Thyroid gland (tissue), 4 donors: Measurements from ENCODE around the gene SFSWAP. TPM values are rescaled to one million over a fixed set of nuclear protein-coding genes. Genes with fewer than 3 reads are reported as not detected.

Source experiments
- DNase-seq, 2 donors: peaks; one replicate each; pipeline ENCODE4 v3.0.0-alpha.2; 2019
- H3K27ac ChIP-seq, 3 donors: fragments of 200-600 bp; sonication (generic); 1 replicate in 2 of 3; 2 replicates in 1 of 3; pipeline ENCODE4 v1.5.1; 2016 to 2019; ENCODE audit warnings: mild to moderate bottlenecking in 1 of 3, moderate library complexity in 1 of 3
- H3K27me3 ChIP-seq: fragments of 200-600 bp; sonication (generic); one replicate; pipeline ENCODE4 v1.5.1; 2019
- H3K36me3 ChIP-seq, 2 donors: fragments of 200-600 bp; sonication (generic); one replicate each; pipeline ENCODE4 v1.5.1; 2016 to 2019
- H3K4me1 ChIP-seq, 2 donors: fragments of 200-600 bp; sonication (generic); one replicate each; pipeline ENCODE4 v1.5.1; 2017 to 2019
- H3K4me3 ChIP-seq, 3 donors: fragments of 200-600 bp; sonication (generic); replicated peaks in 1 of 3; 1 replicate in 2 of 3; 2 replicates in 1 of 3; pipeline ENCODE4 v1.5.1; 2016; ENCODE audit warnings: mild to moderate bottlenecking in 1 of 3
- H3K9me3 ChIP-seq: fragments of 200-600 bp; sonication (generic); one replicate; pipeline ENCODE4 v1.5.1; 2017
- CTCF ChIP-seq, 6 experiments: fragments of 200-600 bp in 3 of 6; fragments of 450-650 bp in 3 of 6; sonication (generic) in 3 of 6; IDR thresholded peaks; one replicate each; pipeline ENCODE4 v1.5.1; 2016 to 2019; ENCODE audit warnings: antibody characterized with exemption in 6 of 6, mild to moderate bottlenecking in 2 of 6, inconsistent platforms in 1 of 6, moderate library complexity in 1 of 6
- POLR2A ChIP-seq, 2 donors: fragments of 450-650 bp; IDR thresholded peaks; one replicate each; pipeline ENCODE4 v1.6.1; 2017; ENCODE audit warnings: antibody characterized with exemption in 2 of 2, mild to moderate bottlenecking in 2 of 2, moderate library complexity in 1 of 2
- WGBS, 2 donors: methylation state at CpG; one replicate each; pipeline ENCODE4 v1.1.5; 2017; 5-methylcytosine and 5-hydroxymethylcytosine counted together
- intact Hi-C: fragments of 100-400 bp; cut with DNase I; formaldehyde crosslinking; loops from one replicate; pipeline ENCODE4 v1.15.1; 2023
- total RNA-seq, 4 donors: library from RNA; depleted of rRNA; stranded (reverse); fragments of >200 nt; gene quantifications; one replicate each; pipeline ENCODE4 v1.2.3, GENCODE V29; 2016

SFSWAP gene
- total RNA-seq, 4 donors from 2014 or later: 36.4 to 50.8 (median 42.6) TPM

GRCh38 chr12:131753757-131754156, 42.9 kb downstream of the SFSWAP start:
- Histone ChIP-seq H3K36me3 (peaks cover 51 to 65% of the 10 kb centered on the region in 2 donors), H3K27me3 (no peaks in the 10 kb centered on the region), H3K9me3 (no peaks in the 10 kb centered on the region), H3K4me1 (no peaks in the 10 kb centered on the region), H3K27ac (no peak overlapping the region), H3K4me3 (no peak overlapping the region)
- TF ChIP-seq CTCF (IDR thresholded peaks at IDR 0.05) (no peak), POLR2A (IDR thresholded peaks at IDR 0.05) (no peak)
- 96% methylated on average over 8 of the region's 8 CpGs for WGBS, 2 donors
- no peak for DNase-seq
- intact Hi-C loops: no loop called here

- Histone ChIP-seq H3K27ac (no peak overlapping the region), H3K4me3 (no peak overlapping the region), H3K9me3 (no peaks in the 10 kb centered on the region), H3K36me3 (peaks cover 53 to 66% of the 10 kb centered on the region in 2 donors), H3K27me3 (no peaks in the 10 kb centered on the region), H3K4me1 (no peaks in the 10 kb centered on the region)
- no peak for DNase-seq
- intact Hi-C loops: no loop called here
- TF ChIP-seq CTCF (IDR thresholded peaks at IDR 0.05): no peak
- TF ChIP-seq POLR2A (IDR thresholded peaks at IDR 0.05): no peak
- 97 to 99% methylated on average over 17 of the region's 17 CpGs for whole genome bisulfite sequencing, 2 donors
Observed at GRCh38 chr12:131754184-131754583, 43.3 kb downstream of the SFSWAP start.

- Histone ChIP-seq H3K27ac (no peak overlapping the region), H3K27me3 (no peaks in the 10 kb centered on the region), H3K9me3 (no peaks in the 10 kb centered on the region), H3K36me3 (peaks cover 53 to 60% of the 10 kb centered on the region in 2 donors), H3K4me3 (no peak overlapping the region), H3K4me1 (no peaks in the 10 kb centered on the region)
- TF ChIP-seq POLR2A (IDR thresholded peaks at IDR 0.05) (no peak), CTCF (IDR thresholded peaks at IDR 0.05) (peak in 2 of 6 experiments; percentile 6 to 20)
- DNase-seq: no peak
- 88 to 89% methylated on average over 16 of the region's 16 CpGs for WGBS, 2 donors
- intact Hi-C loops: no loop called here
Observed at GRCh38 chr12:131755305-131756113, 44.6 kb downstream of the SFSWAP start.

DNA sequence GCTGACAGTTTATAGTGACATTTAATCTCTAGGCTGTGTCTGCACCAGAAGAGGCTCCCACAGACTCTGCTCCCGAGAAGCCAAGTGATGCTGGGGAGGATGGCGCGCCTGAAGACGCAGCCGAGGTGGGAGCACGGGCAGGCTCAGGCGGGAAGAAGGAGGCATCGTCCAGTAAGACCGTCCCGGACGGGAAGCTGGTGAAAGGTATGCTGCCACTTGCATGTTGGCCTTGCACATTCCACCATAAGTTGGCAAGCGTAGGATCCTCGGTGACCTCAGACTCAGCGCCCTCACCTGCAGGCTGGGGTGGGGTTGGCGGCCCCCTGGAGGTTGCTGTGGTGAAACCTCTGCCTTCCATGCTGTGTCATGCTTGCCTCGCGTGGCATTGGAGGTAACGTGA, 45.6 kb downstream of the SFSWAP start:
- Histone ChIP-seq H3K36me3 (peaks cover 54 to 60% of the 10 kb centered on the region in 2 donors), H3K27me3 (no peaks in the 10 kb centered on the region), H3K4me1 (no peaks in the 10 kb centered on the region), H3K27ac (no peak overlapping the region), H3K4me3 (no peak overlapping the region), H3K9me3 (no peaks in the 10 kb centered on the region)
- 93 to 97% methylated on average over 18 of the region's 18 CpGs for WGBS, 2 donors
- intact Hi-C loops: no loop called here
- DNase-seq: no peak
- TF ChIP-seq CTCF (IDR thresholded peaks at IDR 0.05) (no peak), POLR2A (IDR thresholded peaks at IDR 0.05) (no peak)

- WGBS, 2 donors: 94 to 96% methylated on average over 17 of the region's 17 CpGs
- no peak for DNase-seq
- H3K4me1 ChIP-seq: no peaks in the 10 kb centered on the region
- intact Hi-C loops: no loop called here
- no peak overlapping the region for H3K27ac ChIP-seq
- no peak for TF ChIP-seq CTCF (IDR thresholded peaks at IDR 0.05)
- TF ChIP-seq POLR2A (IDR thresholded peaks at IDR 0.05): no peak
- H3K4me3 ChIP-seq: no peak overlapping the region
- no peaks in the 10 kb centered on the region for H3K27me3 ChIP-seq
- peaks cover 60 to 63% of the 10 kb centered on the region in 2 donors for H3K36me3 ChIP-seq
- H3K9me3 ChIP-seq: no peaks in the 10 kb centered on the region
Observed at GRCh38 chr12:131757111-131757510, 46.2 kb downstream of the SFSWAP start.
